A549 (cell line): ENCODE measurements around the gene PGLYRP2. TPM values are rescaled to one million over a fixed set of nuclear protein-coding genes. Genes with fewer than 3 reads are reported as not detected.

Experiments
- ATAC-seq, 2 experiments: fragments of 200-7000 bp in 1 of 2; fragments of >200 bp in 1 of 2; cut with Nextera tagmentation in 1 of 2; cut with Tn5 transposase in 1 of 2; 3 replicates each; pipeline versions ENCODE4 v1.8.0 to v1.9.1; 2018 to 2020; ENCODE audit warnings: mild to moderate bottlenecking in 1 of 2, moderate library complexity in 1 of 2
- CTCF ChIA-PET: fragments of 300-600 bp; sonication (Branson Sonifier 250); formaldehyde crosslinking; extraction: SDS; loops from one replicate; lab custom pipeline; 2021; ENCODE audit warnings: antibody characterized with exemption, inconsistent platforms; lab: Yijun Ruan, JAX
- POLR2A ChIA-PET: fragments of 350-600 bp; formaldehyde crosslinking; extraction: SDS; loops from one replicate; lab custom pipeline; 2021; ENCODE audit warnings: antibody characterized with exemption, inconsistent platforms; lab: Yijun Ruan, JAX
- DNase-seq, 2 experiments: peaks; one replicate each; pipeline versions ENCODE4 v3.0.0 to v3.0.0-alpha.2; 2011 to 2016; ENCODE audit warnings: low read depth in 1 of 2, low spot score in 1 of 2
- FAIRE-seq: peaks from 2 replicates; lab custom pipeline; 2011; peaks lifted over from hg19 to GRCh38; lab: Jason Lieb, UNC
- H3K27ac ChIP-seq, 2 experiments: fragments of >200 bp; sonication (Bioruptor Twin); formaldehyde crosslinking; 3 replicates each; pipeline ENCODE4 v1.5.1; 2016 to 2017
- H3K4me1 ChIP-seq: fragments of >200 bp; sonication (Bioruptor Twin); formaldehyde crosslinking; 3 replicates; pipeline ENCODE4 v1.6.1; 2016
- H3K4me2 ChIP-seq: fragments of >200 bp; sonication (Bioruptor Twin); formaldehyde crosslinking; 3 replicates; pipeline ENCODE4 v1.6.1; 2016
- H3K4me3 ChIP-seq: fragments of >200 bp; sonication (Bioruptor Twin); formaldehyde crosslinking; 3 replicates; pipeline ENCODE4 v1.5.1; 2016
- H3K9me3 ChIP-seq: fragments of >200 bp; sonication (Bioruptor Twin); formaldehyde crosslinking; 3 replicates; pipeline ENCODE4 v1.6.1; 2016
- BCL3 ChIP-seq: fragments of >200 bp; sonication (Bioruptor Twin); formaldehyde crosslinking; IDR thresholded peaks from 3 replicates; pipeline ENCODE4 v1.6.1; 2016
- BHLHE40 ChIP-seq: IDR thresholded peaks from 2 replicates; pipeline ENCODE4 v1.6.1; 2012; ENCODE audit warnings: low read depth, low read length, inconsistent platforms
- CBX2 ChIP-seq: fragments of 200-600 bp; sonication (generic); IDR thresholded peaks from 2 replicates; pipeline ENCODE4 v1.6.1; 2016; ENCODE audit warnings: low read depth, mild to moderate bottlenecking, borderline replicate concordance
- CBX8 ChIP-seq: fragments of 200-600 bp; sonication (generic); IDR thresholded peaks from 2 replicates; pipeline ENCODE4 v1.6.1; 2016
- CEBPB ChIP-seq, 2 experiments: fragments of >200 bp in 1 of 2; sonication (Bioruptor Twin) in 1 of 2; formaldehyde crosslinking in 1 of 2; IDR thresholded peaks; 2 replicates each; pipeline ENCODE4 v1.6.1; 2012 to 2016
- CHD2 ChIP-seq: fragments of 150-350 bp; IDR thresholded peaks from 2 replicates; pipeline ENCODE4 v1.6.1; 2014; ENCODE audit warnings: low read length; ENCODE audit not compliant: partially characterized antibody
- CHD4 ChIP-seq: fragments of 200-600 bp; sonication (generic); IDR thresholded peaks from 2 replicates; pipeline ENCODE4 v1.6.1; 2016; ENCODE audit warnings: antibody characterized with exemption, mild to moderate bottlenecking, borderline replicate concordance
- CTCF ChIP-seq: fragments of >200 bp; sonication (Bioruptor Twin); formaldehyde crosslinking; IDR thresholded peaks from 3 replicates; pipeline ENCODE4 v1.5.1; 2016
- EHMT2 ChIP-seq: fragments of 200-600 bp; sonication (generic); IDR thresholded peaks from 2 replicates; pipeline ENCODE4 v1.6.1; 2016; ENCODE audit warnings: antibody characterized with exemption, low read depth, mild to moderate bottlenecking, moderate library complexity
- EP300 ChIP-seq, 2 experiments: fragments of >200 bp; sonication (Bioruptor Twin); formaldehyde crosslinking; IDR thresholded peaks; 2 replicates in 1 of 2; 3 replicates in 1 of 2; pipeline ENCODE4 v1.6.1; 2016 to 2017
- ESRRA ChIP-seq: fragments of 150-350 bp; IDR thresholded peaks from 2 replicates; pipeline ENCODE4 v1.6.1; 2014; ENCODE audit warnings: mild to moderate bottlenecking, low read length, borderline replicate concordance
- FOSB ChIP-seq: fragments of 250-450 bp; sonication (Bioruptor Pico); IDR thresholded peaks from 2 replicates; pipeline ENCODE4 v1.5.0; 2020; ENCODE audit warnings: mild to moderate bottlenecking, moderate library complexity
- FOSL2 ChIP-seq, 2 experiments: fragments of 450-650 bp in 1 of 2; fragments of >200 bp in 1 of 2; sonication (Bioruptor Twin) in 1 of 2; formaldehyde crosslinking; IDR thresholded peaks; 2 replicates each; pipeline versions ENCODE4 v1.5.0 to v1.6.1; 2016 to 2020; ENCODE audit warnings: mild to moderate bottlenecking in 1 of 2, moderate library complexity in 1 of 2
- FOXS1 ChIP-seq: fragments of 250-450 bp; sonication (Bioruptor Pico); IDR thresholded peaks from 2 replicates; pipeline ENCODE4 v1.5.0; 2020; ENCODE audit warnings: mild to moderate bottlenecking, moderate library complexity
- HDAC2 ChIP-seq: fragments of 200-600 bp; sonication (generic); IDR thresholded peaks from 2 replicates; pipeline ENCODE4 v1.6.1; 2016
- HMGXB4 ChIP-seq: fragments of 250-450 bp; sonication (Bioruptor Pico); IDR thresholded peaks from 2 replicates; pipeline ENCODE4 v1.5.0; 2021; ENCODE audit warnings: mild to moderate bottlenecking, moderate library complexity, borderline replicate concordance
- KDM5A ChIP-seq: fragments of 200-600 bp; sonication (generic); IDR thresholded peaks from 2 replicates; pipeline ENCODE4 v1.6.1; 2016; ENCODE audit warnings: antibody characterized with exemption, mild to moderate bottlenecking
- MYC ChIP-seq: IDR thresholded peaks from 2 replicates; pipeline ENCODE4 v1.6.1; 2012; ENCODE audit warnings: mild to moderate bottlenecking, inconsistent platforms, low read length, improper control_type of control experiment, borderline replicate concordance
- PHF8 ChIP-seq: fragments of 200-600 bp; sonication (generic); IDR thresholded peaks from 2 replicates; pipeline ENCODE4 v1.6.1; 2016; ENCODE audit warnings: low read depth, mild to moderate bottlenecking, antibody characterized with exemption, moderate library complexity, borderline replicate concordance
- RFX5 ChIP-seq: fragments of 450-650 bp; IDR thresholded peaks from 2 replicates; pipeline ENCODE4 v1.7.1; 2014; ENCODE audit warnings: antibody characterized with exemption, mild to moderate bottlenecking, moderate library complexity
- SREBF2 ChIP-seq: fragments of 450-650 bp; IDR thresholded peaks from 2 replicates; pipeline ENCODE4 v1.6.1; 2014; ENCODE audit warnings: mild to moderate bottlenecking, moderate library complexity
- ZSCAN20 ChIP-seq: fragments of 250-450 bp; sonication (Bioruptor Pico); IDR thresholded peaks from 2 replicates; pipeline ENCODE4 v1.8.0; 2022; ENCODE audit warnings: mild to moderate bottlenecking, moderate library complexity
- whole genome bisulfite sequencing: methylation state at CpG from one replicate; pipeline ENCODE4 v1.1.6; 2017; ENCODE audit errors: missing lambda C conversion rate; 5-methylcytosine and 5-hydroxymethylcytosine counted together
- polyA plus RNA-seq, 4 experiments: library from polyadenylated mRNA; depleted of rRNA in 3 of 4; stranded (reverse); fragments of >200 nt; fragmentation: RNase III in 1 of 4; extraction: RNeasy Plus Mini Kit Qiagen cat#74134 plus additional on column Dnase treatment in 1 of 4; gene quantifications; 2 replicates in 3 of 4; 3 replicates in 1 of 4; pipeline ENCODE4 v1.2.3, GENCODE V29; 2011 to 2017
- TF ChIP-seq, protein P1 (sequence below): IDR thresholded peaks from 2 replicates; pipeline ENCODE4 v1.6.1; 2012; ENCODE audit warnings: low read depth, borderline replicate concordance

Gene PGLYRP2
- polyA plus RNA-seq, 2 of the 4 experiments (the other 2 are of a cell fraction), result not detected

DNA sequence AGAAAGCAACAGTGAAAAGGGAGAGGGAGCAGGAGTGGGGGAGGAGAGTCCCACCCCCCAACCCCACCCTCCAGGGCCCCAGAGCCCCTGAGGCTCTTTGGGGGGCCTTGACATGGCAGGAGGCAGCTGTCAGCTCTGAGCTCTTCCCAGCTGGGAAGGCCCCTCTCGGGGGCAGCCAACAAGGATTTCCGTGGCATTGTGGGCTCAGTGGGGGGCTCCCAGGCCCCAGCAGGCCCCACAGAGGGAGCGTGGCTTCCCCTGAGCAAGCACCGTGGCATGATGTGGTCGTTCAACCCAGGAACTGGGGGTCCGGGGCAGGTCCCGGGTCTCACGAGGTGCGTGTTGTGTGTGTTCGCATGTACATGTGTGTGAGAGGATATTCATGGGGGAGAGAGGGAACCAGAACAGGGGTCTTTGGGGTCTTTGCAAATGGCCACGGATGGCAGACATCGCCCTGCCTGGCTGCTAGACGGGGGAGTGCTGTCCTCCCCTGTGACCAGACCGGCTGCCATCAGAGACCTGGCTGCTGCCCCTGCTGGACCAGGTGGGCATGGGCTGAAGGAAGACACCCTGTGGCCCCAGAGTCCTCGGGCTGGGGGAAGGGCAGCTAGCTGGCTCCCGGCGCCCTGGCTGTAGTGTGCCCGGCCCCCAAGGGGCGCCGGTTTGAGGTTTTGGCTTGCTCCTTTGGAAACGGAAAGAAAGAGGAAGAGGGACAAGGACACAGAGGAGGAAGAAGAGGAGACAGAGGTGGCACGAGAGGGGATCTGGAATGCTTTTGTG is 56.8 kb downstream of the PGLYRP2 start:
- H3K4me3 ChIP-seq, result no peak overlapping the region
- H3K4me2 ChIP-seq, result no peak overlapping the region
- peaks cover 6% of the 10 kb centered on the region for H3K4me1 ChIP-seq
- no peak overlapping the region for H3K27ac ChIP-seq
- CTCF ChIA-PET, result interaction anchor here (1.1 to 1.9 kb wide), 3 partner anchors 14 to 133 kb away, joined by 3 to 11 read pairs (median 6); no protein-coding TSS in a partner anchor
- TF ChIP-seq SREBF2 (no peak), HDAC2 (no peak), EHMT2 (no peak), BCL3 (no peak), EP300 (IDR thresholded peaks at IDR 0.05) (no peak), CEBPB (IDR thresholded peaks at IDR 0.05) (no peak), ESRRA (no peak), KDM5A (no peak)
- DNase-seq (no peak), ATAC-seq (no peak), FAIRE-seq (no peak)
- WGBS, result 94% methylated on average over 20 of the region's 22 CpGs
- H3K9me3 ChIP-seq, result peaks cover 8% of the 10 kb centered on the region; the same call in 1 of the 3 replicates
- POLR2A ChIA-PET, result no interaction called here

DNA sequence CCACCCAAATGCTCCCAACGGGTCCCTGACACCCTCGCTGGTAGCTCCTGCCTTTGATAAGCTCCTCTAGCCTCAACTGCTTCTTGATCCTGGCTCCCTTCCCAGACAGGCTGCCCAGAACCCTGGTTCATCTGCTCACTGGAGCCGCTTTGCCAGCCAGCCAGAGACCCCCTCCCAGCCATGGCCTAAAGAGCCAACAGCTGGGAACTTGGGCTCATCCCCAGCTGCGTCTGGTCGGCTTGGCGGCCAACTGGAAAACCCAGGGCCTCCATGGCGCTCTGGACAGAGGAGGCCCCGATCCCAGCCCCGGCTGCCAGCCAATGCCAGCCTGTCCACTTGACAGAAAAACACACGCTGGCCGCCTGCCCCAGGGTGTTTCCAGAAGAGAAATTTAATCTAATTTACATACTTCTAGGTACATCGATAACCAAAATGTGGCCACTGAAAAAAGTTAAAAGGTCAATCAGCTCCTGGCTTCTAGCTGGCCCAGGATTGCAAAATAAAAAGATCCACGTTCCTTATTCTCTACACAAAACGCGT is 57.5 kb downstream of the PGLYRP2 start:
- WGBS, result 84% methylated on average over 12 of the region's 15 CpGs

DNA sequence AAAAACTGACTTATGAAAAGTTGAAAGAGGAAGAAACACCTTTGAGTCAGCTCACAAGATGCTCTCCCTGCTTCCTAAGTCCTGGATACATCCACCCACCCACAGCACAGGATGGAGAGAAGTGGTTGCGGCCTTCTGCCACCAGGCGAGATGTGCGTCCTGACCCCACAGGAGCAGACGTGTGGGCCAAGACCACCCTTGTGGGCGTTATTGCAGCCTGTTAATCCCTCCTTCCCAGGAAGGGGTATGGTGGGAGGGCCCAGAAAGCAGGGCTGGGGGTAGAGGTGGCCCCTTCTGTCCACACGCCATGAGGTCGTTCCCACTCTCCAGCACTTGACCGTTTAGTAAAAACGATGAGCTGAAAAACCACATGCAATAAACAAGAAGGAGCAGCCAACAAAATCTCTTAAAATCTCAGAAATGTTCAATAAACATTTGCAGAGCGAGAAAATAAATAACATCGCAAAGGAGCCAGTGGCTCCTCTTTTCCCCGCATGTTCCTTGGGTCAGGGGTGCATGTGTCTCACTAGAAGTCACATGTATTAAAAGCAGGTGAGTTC is 58.1 kb downstream of the PGLYRP2 start:
- peaks cover 8% of the 10 kb centered on the region; the same call in 1 of the 3 replicates for H3K9me3 ChIP-seq
- no peak overlapping the region for H3K4me2 ChIP-seq
- no peak overlapping the region for H3K4me3 ChIP-seq
- H3K4me1 ChIP-seq, result peaks cover 14% of the 10 kb centered on the region
- ChIA-PET CTCF (interaction anchor here (1.8 to 3.5 kb wide), 3 partner anchors 15 to 134 kb away, joined by 6 to 15 read pairs (median 11); no protein-coding TSS in a partner anchor), POLR2A (interaction anchor here (1.4 kb wide), 1 partner anchor 12 kb away, joined by 3 read pairs; no protein-coding TSS in a partner anchor)
- 93% methylated on average over 11 of the region's 12 CpGs for WGBS
- FAIRE-seq, result no peak
- no peak for ATAC-seq
- no peak overlapping the region for H3K27ac ChIP-seq
- DNase-seq, result no peak
- TF ChIP-seq EP300 (IDR thresholded peaks at IDR 0.05) (no peak), KDM5A (no peak), FOSL2 (IDR thresholded peaks at IDR 0.05) (no peak), FOSL2 (CRISPR knock-in tag; IDR thresholded peaks at IDR 0.05) (no peak), HMGXB4 (CRISPR knock-in tag) (no peak), CBX2 (no peak), CBX8 (no peak), ZSCAN20 (no peak), CTCF (no peak), CEBPB (IDR thresholded peaks at IDR 0.05) (no peak), PHF8 (no peak), CHD2 (no peak)

More for the DNA sequence above, 57.5 kb downstream of the PGLYRP2 start:
- no peak for TF ChIP-seq RFX5
- TF ChIP-seq HMGXB4 (CRISPR knock-in tag), result no peak
- TF ChIP-seq MYC, result no peak
- TF ChIP-seq FOSB, result no peak
- no peak for TF ChIP-seq CHD4
- TF ChIP-seq, protein P1, sequence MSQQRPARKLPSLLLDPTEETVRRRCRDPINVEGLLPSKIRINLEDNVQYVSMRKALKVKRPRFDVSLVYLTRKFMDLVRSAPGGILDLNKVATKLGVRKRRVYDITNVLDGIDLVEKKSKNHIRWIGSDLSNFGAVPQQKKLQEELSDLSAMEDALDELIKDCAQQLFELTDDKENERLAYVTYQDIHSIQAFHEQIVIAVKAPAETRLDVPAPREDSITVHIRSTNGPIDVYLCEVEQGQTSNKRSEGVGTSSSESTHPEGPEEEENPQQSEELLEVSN, result no peak
- no peak for TF ChIP-seq FOXS1 (CRISPR knock-in tag)
- no peak for TF ChIP-seq EP300 (IDR thresholded peaks at IDR 0.05)
- no peak for TF ChIP-seq BHLHE40
- POLR2A ChIA-PET, result interaction anchor here (1.4 kb wide), 1 partner anchor 11 kb away, joined by 3 read pairs; no protein-coding TSS in a partner anchor
- Histone ChIP-seq H3K27ac (no peak overlapping the region), H3K4me2 (no peak overlapping the region), H3K4me3 (no peak overlapping the region), H3K9me3 (peaks cover 8% of the 10 kb centered on the region; the same call in 1 of the 3 replicates), H3K4me1 (peaks cover 13% of the 10 kb centered on the region)
- no peak for ATAC-seq
- no peak for DNase-seq
- CTCF ChIA-PET, result interaction anchor here (1.1 to 1.9 kb wide), 3 partner anchors 15 to 134 kb away, joined by 3 to 11 read pairs (median 6); no protein-coding TSS in a partner anchor
- no peak for FAIRE-seq
